HG02981 (cell line): ENCODE results near the gene MBNL2.

ENCODE experiments used
- ATAC-seq: cut with Tn5 transposase; IDR thresholded peaks from one replicate; pipeline ENCODE4 v1.9.1; 2021; ENCODE audit warnings: mild to moderate bottlenecking, moderate library complexity; ENCODE audit not compliant: unreplicated experiment

Gene MBNL2

GRCh38 chr13:97267418-97268059 lies 45.4 kb downstream of the MBNL2 start:
- no peak for ATAC-seq

DNA sequence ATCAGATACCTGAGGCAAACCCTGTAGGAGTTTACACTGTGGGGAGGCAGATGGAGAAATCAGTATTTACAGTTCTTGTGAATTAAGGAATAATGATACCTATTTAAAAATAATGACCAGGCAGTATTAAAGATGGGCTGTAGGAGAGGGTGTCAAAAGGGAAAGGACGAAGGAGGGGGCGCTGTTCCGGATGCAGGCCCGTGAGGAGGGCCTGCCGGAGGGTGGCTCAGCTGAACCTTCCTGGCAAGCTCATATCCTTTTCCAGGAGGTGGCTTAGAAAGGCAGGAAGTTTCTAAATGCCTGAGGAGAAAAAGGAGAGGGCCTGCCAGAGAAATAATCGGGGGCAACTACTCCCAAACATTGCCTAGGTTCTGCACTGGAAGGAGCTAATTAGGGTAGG lies 46.6 kb downstream of the MBNL2 start:
- ATAC-seq: no peak

- no peak for ATAC-seq
Observed at GRCh38 chr13:97269603-97270002, 47.5 kb downstream of the MBNL2 start.

GRCh38 chr13:97272526-97272925 lies 50.4 kb downstream of the MBNL2 start:
- ATAC-seq: no peak

DNA sequence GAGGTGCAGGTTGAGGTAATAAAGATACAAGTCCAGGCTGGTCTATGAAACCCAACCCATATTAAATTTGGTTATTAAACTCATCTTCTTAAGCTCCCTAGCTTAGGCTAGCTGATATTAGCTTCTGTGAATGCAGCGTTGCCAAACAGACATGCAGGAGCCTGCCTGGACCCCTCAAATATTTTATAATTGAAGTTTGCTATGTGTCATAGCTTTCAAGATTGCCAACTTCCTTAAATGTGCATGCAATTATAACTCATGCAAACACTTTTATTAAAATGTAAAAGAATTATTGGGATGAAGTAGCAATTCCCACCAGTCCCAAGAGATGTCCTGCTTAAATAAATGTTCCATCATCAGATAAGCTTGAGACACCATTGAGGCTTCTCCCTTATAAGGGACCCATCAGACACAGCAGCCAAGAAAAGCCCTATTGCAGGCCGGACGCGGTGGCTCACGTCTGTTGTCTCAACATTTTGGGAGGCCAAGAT lies 51.3 kb downstream of the MBNL2 start:
- no peak for ATAC-seq

- ATAC-seq: no peak
Observed at GRCh38 chr13:97274829-97275649, 52.9 kb downstream of the MBNL2 start.

DNA sequence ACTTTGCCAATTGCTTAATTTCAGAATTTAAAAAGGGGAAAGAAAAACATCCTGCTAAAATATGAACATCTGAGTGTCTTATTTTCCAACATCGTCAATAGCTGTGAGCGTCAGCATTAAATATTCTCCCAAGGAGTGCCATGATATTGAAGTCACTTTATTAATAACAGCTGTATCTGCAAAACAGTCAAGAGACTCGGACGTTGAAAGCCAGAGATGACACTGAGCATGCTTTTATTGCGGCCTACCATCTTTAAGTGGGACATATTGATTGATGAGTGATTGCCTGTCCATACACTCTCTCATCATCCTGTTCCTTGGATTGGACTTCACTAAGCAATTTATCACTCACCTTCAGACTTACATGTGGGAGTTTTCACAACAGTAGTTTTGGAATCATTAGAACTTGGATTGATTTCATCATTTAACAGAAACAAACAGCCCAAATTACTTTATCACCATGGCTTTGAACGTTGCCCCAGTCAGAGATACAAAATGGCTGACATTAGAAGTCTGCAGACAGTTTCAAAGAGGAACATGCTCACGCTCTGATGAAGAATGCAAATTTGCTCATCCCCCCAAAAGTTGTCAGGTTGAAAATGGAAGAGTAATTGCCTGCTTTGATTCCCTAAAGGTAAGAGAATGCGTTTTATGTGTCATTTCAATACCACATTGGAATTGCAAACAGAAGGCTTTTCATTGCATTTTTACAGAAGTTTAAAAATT lies 53.8 kb downstream of the MBNL2 start:
- no peak for ATAC-seq

DNA sequence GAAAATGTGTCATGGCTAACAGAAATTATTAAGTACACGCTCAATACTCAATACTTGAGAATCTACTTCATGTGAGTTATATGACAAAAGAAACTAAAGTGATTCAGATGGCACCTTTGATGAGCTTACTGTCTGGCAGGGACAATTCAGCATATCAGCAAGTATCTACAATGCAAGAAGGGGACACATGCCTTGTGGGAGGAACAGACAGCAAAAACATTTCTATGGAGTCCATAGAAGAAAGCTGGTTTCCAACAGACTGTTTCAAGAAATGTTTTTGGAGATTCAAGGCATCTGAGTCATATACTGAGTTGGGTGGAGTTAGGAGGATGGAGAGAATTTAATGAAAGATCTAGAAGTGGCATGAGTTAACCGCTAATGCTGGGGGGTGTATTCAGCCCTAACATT lies 54.7 kb downstream of the MBNL2 start:
- no peak for ATAC-seq

DNA sequence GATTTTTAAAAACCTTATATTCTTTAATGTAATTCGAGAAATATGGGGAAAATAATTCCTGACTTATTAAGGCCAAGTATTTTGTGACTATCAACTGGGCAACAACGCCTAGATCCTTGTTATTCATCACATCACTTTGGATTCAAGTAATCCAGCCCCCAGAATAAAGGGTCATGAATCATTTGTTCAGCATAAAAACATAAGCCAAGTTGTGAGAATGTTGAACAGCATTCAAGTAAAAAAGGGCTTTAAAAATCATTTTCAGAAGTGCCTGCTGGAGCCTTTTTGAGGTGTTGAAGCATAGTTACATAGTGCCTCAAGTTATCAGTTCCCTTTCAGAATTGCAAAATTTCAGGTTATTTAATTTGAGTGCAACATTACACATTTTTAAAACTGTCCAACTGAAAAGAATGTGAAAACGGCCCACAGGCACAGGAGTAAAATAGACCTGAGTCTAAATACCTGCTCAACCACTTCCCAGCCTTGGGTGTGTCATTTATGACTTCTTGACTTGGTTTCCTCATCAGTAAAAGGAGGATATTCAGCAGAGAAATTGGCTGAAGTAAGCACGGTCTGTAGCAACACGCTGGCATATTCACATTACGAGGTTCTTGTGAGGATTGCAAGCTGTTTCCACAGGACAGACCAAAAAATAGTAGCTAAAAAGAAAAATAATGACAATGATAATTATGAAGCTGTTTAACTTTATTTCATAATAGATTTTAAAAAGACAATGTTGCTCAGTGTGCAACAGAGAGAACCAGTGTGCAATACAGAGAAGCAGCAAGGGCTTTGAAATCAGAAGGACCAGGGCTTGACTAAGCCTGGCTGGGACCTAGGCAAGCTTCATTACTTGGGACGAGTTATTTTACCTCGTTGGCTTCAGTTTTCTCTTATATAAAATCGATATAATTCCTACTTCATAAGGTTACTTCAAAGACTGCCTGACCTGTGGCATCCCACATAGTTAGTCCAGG lies 56.6 kb downstream of the MBNL2 start:
- no peak for ATAC-seq

DNA sequence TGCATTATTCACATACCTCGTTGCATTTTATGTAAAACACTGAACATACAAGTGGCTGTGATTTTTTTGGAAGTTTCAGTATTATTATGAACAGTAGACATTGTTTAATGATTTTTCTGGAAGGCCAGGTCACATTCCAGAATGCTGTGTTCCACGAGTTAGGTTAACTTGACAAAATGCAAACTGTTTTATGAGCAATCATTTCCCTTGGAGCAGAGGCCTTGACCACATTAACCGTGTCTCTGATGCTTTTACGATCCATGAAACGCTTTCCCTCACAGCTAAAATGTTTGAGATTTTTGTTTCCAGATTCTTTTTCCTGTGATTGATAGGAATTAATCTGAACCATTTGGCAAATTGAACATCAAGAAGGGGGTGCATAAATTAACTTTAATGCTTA lies 57.8 kb downstream of the MBNL2 start:
- no peak for ATAC-seq

DNA sequence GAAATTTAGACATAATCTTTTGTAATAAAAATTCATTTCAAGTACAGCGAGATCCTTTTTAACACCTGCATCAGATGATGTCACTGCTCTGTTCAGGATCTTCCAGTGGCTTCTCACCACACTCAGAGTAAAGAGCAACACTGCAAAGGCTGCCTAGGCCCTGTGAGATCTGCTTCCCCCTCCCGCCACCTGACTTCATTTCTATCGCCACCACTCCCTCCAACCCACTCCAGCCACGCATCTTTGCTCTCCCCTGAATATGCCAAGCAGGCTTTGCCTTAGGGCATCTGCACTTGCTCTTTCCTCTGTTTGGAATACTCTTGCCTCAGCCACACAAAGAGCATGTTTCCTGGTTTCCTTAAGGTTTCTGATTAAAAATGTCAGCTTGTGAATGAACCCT lies 58.3 kb downstream of the MBNL2 start:
- no peak for ATAC-seq

- ATAC-seq: no peak
Observed at GRCh38 chr13:97281028-97281427, 58.9 kb downstream of the MBNL2 start.

DNA sequence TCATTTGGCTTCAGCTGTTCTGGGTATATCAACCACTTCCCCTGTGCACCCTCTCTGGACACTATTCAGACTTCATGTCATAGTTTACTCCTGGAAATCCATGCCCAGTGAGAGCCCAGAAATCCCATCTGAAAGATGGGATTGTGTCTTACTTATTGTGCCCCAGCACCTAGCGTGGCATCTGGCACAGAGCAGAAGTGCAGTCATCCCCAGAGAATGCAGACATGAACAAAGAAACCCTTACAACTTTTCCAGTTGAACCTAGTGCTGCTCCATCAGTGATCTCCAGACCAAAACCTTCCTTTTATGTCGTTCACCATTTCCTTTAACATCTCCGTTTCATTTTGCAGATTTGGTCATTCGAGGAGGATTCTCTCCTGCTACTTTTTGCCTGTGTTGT lies 60.6 kb downstream of the MBNL2 start:
- ATAC-seq: no peak

DNA sequence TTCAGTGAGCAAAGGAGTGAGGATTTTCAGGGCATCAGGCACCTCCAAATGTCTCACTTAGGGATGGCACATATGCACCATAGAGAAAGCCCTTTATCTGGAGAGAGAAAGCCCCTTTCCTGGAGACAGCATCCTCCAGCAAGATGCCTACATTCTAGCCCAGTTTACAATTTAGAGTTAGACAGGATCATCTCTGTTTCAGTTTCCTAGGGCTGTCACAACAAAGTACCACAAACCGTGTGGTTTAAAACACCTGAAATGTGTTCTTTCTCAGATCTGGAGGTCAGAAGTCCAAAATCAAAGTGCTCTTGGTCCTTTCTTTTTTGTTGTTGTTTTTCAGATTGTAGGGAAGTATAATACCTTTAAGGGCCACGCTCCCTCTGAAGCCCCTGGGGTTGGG lies 61.8 kb downstream of the MBNL2 start:
- peak; percentile 49 for ATAC-seq

DNA sequence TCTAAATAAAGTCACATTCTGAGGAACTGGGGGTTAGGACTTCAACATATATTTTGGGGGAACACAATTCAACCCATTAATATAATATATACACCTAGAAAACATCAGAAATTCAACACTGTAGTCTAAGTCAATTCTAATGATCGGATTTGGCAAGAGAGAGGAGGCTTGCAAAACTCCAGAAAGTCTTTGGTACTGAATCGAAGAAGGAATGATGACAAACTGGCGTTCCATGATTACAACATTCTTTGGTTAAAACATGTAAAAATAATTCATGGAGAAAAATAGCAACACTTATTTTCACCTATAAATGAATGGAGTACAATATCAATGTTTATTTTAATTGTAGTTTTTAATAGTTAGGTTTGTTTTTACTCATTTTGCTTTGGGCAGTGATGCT lies 62.4 kb downstream of the MBNL2 start:
- no peak for ATAC-seq

DNA sequence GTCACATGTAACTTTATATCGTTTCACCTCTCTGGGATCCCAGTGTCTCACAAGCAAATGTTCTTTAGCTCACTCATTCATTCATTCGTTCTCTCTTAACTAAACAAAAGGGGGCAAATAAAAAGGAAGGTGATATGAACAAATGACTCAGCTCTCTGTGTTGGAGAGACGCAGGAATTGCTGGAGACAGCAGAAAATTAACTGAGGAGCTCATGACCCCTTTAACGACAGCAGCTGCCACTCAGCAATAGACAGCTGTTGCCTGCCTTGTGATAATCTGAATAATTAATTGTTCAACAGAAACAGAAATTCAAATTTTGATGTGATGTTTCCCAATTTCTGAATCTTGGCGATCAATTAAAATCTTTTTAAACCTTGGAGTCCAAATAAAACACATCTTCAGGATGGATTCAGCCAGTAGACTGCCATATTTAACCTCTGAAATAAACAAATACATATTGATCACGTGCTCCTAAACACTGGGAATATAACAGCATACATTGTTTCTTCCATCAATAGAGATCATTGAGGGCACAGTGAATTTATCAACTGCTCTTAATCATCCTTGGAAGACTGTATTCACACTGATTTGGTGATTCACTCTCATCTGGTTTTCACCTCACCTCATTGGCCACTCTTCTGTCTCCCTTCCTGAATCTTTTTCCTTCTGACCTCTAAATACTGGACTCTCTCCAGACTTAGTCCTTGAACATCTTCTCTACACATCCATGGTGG lies 63.3 kb downstream of the MBNL2 start:
- no peak for ATAC-seq

DNA sequence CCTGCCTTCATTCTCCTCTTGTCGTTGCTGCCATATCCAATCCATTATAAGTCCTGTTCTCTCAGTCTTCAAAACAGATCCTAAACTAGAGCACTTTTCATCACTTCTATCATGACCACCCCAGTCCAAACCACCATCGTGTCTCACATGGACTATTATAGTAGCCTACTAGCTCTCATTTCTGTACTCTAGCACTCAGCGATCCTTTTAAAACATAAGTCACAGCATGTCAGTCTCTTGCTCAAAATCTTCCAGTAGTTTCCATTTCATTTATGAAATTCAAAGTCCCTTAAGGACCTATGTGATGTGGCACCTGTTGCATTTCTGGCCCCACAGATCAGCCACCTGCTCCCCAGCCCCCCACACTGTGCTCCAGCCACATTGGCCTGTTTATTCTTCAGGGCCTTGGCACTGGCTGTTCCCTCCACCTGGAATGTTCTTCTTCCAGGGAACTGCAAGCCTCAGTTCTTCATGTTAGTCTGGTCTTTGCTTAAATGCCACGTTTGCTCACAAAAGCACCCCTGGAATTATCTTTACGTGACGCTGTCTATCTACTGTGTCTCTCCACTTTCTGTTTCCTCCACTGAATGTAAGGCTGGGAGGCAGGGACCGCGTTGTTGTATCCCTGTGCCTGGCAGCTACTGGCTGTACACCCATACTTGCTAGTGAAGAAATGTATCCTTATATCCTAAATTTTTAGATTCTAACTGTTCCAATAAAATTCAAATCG lies 64.3 kb downstream of the MBNL2 start:
- no peak for ATAC-seq

GRCh38 chr13:97287047-97287383 lies 64.9 kb downstream of the MBNL2 start:
- ATAC-seq: no peak

- no peak for ATAC-seq
Observed at GRCh38 chr13:97288486-97288900, 66.4 kb downstream of the MBNL2 start.
